Cardiac muscle cell (in vitro differentiated cells and primary cell): ENCODE measurements around the gene CDO1. TPM values are rescaled to one million over a fixed set of nuclear protein-coding genes. Genes with fewer than 3 reads are reported as not detected.

Source experiments
- DNase-seq, 2 donors: peaks; one replicate each; pipeline versions ENCODE4 v3.0.0 to v3.0.0-alpha.2; 2010 to 2017; ENCODE audit warnings: low read depth in 1 of 2, low spot score in 1 of 2
- H3K27ac ChIP-seq: fragments of 200-600 bp; sonication (generic); 2 replicates; pipeline ENCODE4 v1.5.1; 2016
- H3K27me3 ChIP-seq: fragments of 200-600 bp; sonication (generic); 2 replicates; pipeline ENCODE4 v1.6.0; 2016; ENCODE audit warnings: control low read depth
- H3K36me3 ChIP-seq: fragments of 200-600 bp; sonication (generic); 2 replicates; pipeline ENCODE4 v1.5.1; 2016; ENCODE audit warnings: control low read depth
- H3K4me1 ChIP-seq: fragments of 200-600 bp; sonication (generic); 2 replicates; pipeline ENCODE4 v1.8.1; 2017; ENCODE audit warnings: low read depth, mild to moderate bottlenecking, mixed run types
- H3K4me3 ChIP-seq: fragments of 200-600 bp; sonication (generic); 2 replicates; pipeline ENCODE4 v1.5.1; 2016; ENCODE audit warnings: mild to moderate bottlenecking
- H3K9me3 ChIP-seq: fragments of 200-600 bp; sonication (generic); 2 replicates; pipeline ENCODE4 v1.5.1; 2017; ENCODE audit warnings: low read depth, mild to moderate bottlenecking, control low read depth
- CTCF ChIP-seq: IDR thresholded peaks from 2 replicates; pipeline ENCODE4 v1.5.1; 2012; ENCODE audit warnings: low read depth, mild to moderate bottlenecking, low read length
- polyA plus RNA-seq: library from polyadenylated mRNA; unstranded; fragments of >200 nt; fragmentation: Nextera tagmentation; extraction: Ambion mirVana; gene quantifications from 2 replicates; pipeline ENCODE4 v1.2.1, GENCODE V29; 2016
- total RNA-seq: library from RNA; depleted of rRNA; stranded (reverse); fragments of >200 nt; gene quantifications from 2 replicates; pipeline ENCODE4 v1.2.3, GENCODE V29; 2016

CDO1 gene
- total and polyA plus RNA-seq, 2 experiments from 2014 or later = 16.1 to 19.0 TPM

- Histone ChIP-seq H3K27ac (no peak overlapping the region), H3K27me3 (no peaks in the 10 kb centered on the region), H3K4me3 (no peak overlapping the region), H3K4me1 (no peaks in the 10 kb centered on the region), H3K9me3 (no peaks in the 10 kb centered on the region), H3K36me3 (no peaks in the 10 kb centered on the region)
- TF ChIP-seq CTCF = no peak
- no peak for DNase-seq
These were observed 16.4 kb downstream of the CDO1 start for GRCh38 chr5:115800108-115800507.

GRCh38 chr5:115798252-115798651, 18.2 kb downstream of the CDO1 start:
- Histone ChIP-seq H3K36me3 (no peaks in the 10 kb centered on the region), H3K4me3 (no peak overlapping the region), H3K4me1 (no peaks in the 10 kb centered on the region), H3K9me3 (no peaks in the 10 kb centered on the region), H3K27ac (no peak overlapping the region), H3K27me3 (no peaks in the 10 kb centered on the region)
- no peak for TF ChIP-seq CTCF
- no peak for DNase-seq

- no peaks in the 10 kb centered on the region for H3K9me3 ChIP-seq
- no peak for TF ChIP-seq CTCF
- no peaks in the 10 kb centered on the region for H3K4me1 ChIP-seq
- H3K27ac ChIP-seq = no peak overlapping the region
- DNase-seq = no peak
- H3K27me3 ChIP-seq = no peaks in the 10 kb centered on the region
- H3K36me3 ChIP-seq = no peaks in the 10 kb centered on the region
- no peak overlapping the region for H3K4me3 ChIP-seq
These were observed 19.8 kb downstream of the CDO1 start for GRCh38 chr5:115796656-115797055.

- no peak overlapping the region for H3K4me3 ChIP-seq
- TF ChIP-seq CTCF = no peak
- H3K36me3 ChIP-seq = no peaks in the 10 kb centered on the region
- no peak for DNase-seq
- no peak overlapping the region for H3K27ac ChIP-seq
- no peaks in the 10 kb centered on the region for H3K9me3 ChIP-seq
- no peaks in the 10 kb centered on the region for H3K27me3 ChIP-seq
- no peaks in the 10 kb centered on the region for H3K4me1 ChIP-seq
These were observed 20.8 kb downstream of the CDO1 start for GRCh38 chr5:115795700-115796099.

GRCh38 chr5:115788440-115788839, 28.0 kb downstream of the CDO1 start:
- TF ChIP-seq CTCF = no peak
- Histone ChIP-seq H3K4me1 (no peaks in the 10 kb centered on the region), H3K36me3 (no peaks in the 10 kb centered on the region), H3K27ac (no peak overlapping the region), H3K4me3 (no peak overlapping the region), H3K9me3 (no peaks in the 10 kb centered on the region), H3K27me3 (no peaks in the 10 kb centered on the region)
- DNase-seq = no peak

GRCh38 chr5:115787426-115787825, 29.0 kb downstream of the CDO1 start:
- Histone ChIP-seq H3K27me3 (no peaks in the 10 kb centered on the region), H3K27ac (no peak overlapping the region), H3K4me1 (no peaks in the 10 kb centered on the region), H3K9me3 (no peaks in the 10 kb centered on the region), H3K36me3 (no peaks in the 10 kb centered on the region), H3K4me3 (no peak overlapping the region)
- DNase-seq = no peak
- TF ChIP-seq CTCF = no peak
